HCT116 (cell line): Measurements from ENCODE around the gene IL1RAPL1.

Experiments used
- FOSL1 ChIP-seq: IDR thresholded peaks from 2 replicates; pipeline ENCODE4 v1.6.1; 2012; ENCODE audit warnings: low read depth
- SP1 ChIP-seq: IDR thresholded peaks from 2 replicates; pipeline ENCODE4 v1.6.1; 2012; ENCODE audit warnings: low read depth

- TF ChIP-seq SP1 (no peak), FOSL1 (no peak)
These were observed 1254.5 kb downstream of the IL1RAPL1 start for GRCh38 chrX:29841750-29842149.
